Mesenchymal stem cell (in vitro differentiated cells and primary cell): ENCODE data around the gene FUCA2. TPM values are rescaled to one million over a fixed set of nuclear protein-coding genes. Genes with fewer than 3 reads are reported as not detected.
"Not testable (repeated sequence)": the region's sequence is repeated elsewhere in the genome, so short reads cannot be mapped to it uniquely, and the experiment has no call there.

Source experiments
- DNase-seq: peaks from one replicate; pipeline ENCODE4 v3.0.0-alpha.2; 2013
- H2AFZ ChIP-seq: one replicate; pipeline ENCODE4 v1.6.1; 2013; ENCODE audit warnings: low read depth, mild to moderate bottlenecking, control low read depth, inconsistent platforms, low read length, moderate library complexity
- H2AK5ac ChIP-seq: 2 replicates; pipeline ENCODE4 v1.6.1; 2013; ENCODE audit warnings: low read length, moderate library complexity, mild to moderate bottlenecking, inconsistent platforms; ENCODE audit not compliant: severe bottlenecking
- H2BK120ac ChIP-seq: one replicate; pipeline ENCODE4 v1.6.1; 2013; ENCODE audit warnings: low read depth, mild to moderate bottlenecking, inconsistent platforms, low read length, moderate library complexity
- H2BK12ac ChIP-seq, 2 experiments: one replicate each; pipeline ENCODE4 v1.6.1; 2013; ENCODE audit warnings: inconsistent platforms in 2 of 2, low read length in 2 of 2, mild to moderate bottlenecking in 2 of 2, moderate library complexity in 2 of 2, control low read depth in 1 of 2
- H2BK15ac ChIP-seq: one replicate; pipeline ENCODE4 v1.6.1; 2013; ENCODE audit warnings: mild to moderate bottlenecking, low read depth, inconsistent platforms; ENCODE audit not compliant: poor library complexity, severe bottlenecking
- H2BK5ac ChIP-seq: 2 replicates; pipeline ENCODE4 v1.6.1; 2013; ENCODE audit warnings: low read depth, mild to moderate bottlenecking, low read length, control low read depth, inconsistent platforms; ENCODE audit not compliant: poor library complexity, severe bottlenecking
- H3K14ac ChIP-seq, 2 experiments: one replicate each; pipeline ENCODE4 v1.6.1; 2013; ENCODE audit warnings: inconsistent platforms in 2 of 2, low read length in 2 of 2, control low read depth in 1 of 2, mild to moderate bottlenecking in 1 of 2, moderate library complexity in 1 of 2
- H3K18ac ChIP-seq, 2 experiments: one replicate each; pipeline ENCODE4 v1.6.1; 2013; ENCODE audit warnings: inconsistent platforms in 2 of 2, low read length in 2 of 2, control low read depth in 1 of 2, low read depth in 1 of 2, mild to moderate bottlenecking in 1 of 2
- H3K23ac ChIP-seq, 2 experiments: one replicate each; pipeline ENCODE4 v1.6.1; 2013; ENCODE audit warnings: inconsistent platforms in 2 of 2, low read length in 2 of 2, mild to moderate bottlenecking in 2 of 2, moderate library complexity in 2 of 2, control low read depth in 1 of 2
- H3K27ac ChIP-seq: 2 replicates; pipeline ENCODE4 v1.5.1; 2013; ENCODE audit warnings: mild to moderate bottlenecking, moderate library complexity, low read length, control low read depth, inconsistent platforms; ENCODE audit not compliant: poor library complexity, severe bottlenecking
- H3K27me3 ChIP-seq, 2 experiments: 2 replicates each; pipeline versions ENCODE4 v1.6.1 to v1.7.0; 2013; ENCODE audit warnings: low read length in 2 of 2, mild to moderate bottlenecking in 2 of 2, moderate library complexity in 2 of 2, control low read depth in 1 of 2, inconsistent platforms in 1 of 2; ENCODE audit not compliant: control insufficient read depth in 1 of 2, insufficient read depth in 1 of 2
- H3K36me3 ChIP-seq, 2 experiments: 2 replicates each; pipeline versions ENCODE4 v1.6.1 to v1.7.0; 2013; ENCODE audit warnings: low read length in 2 of 2, control low read depth in 1 of 2, inconsistent platforms in 1 of 2, low read depth in 1 of 2, mild to moderate bottlenecking in 1 of 2; ENCODE audit not compliant: insufficient read depth in 2 of 2, control insufficient read depth in 1 of 2
- H3K4ac ChIP-seq, 2 experiments: one replicate each; pipeline ENCODE4 v1.6.1; 2013; ENCODE audit warnings: inconsistent platforms in 2 of 2, low read length in 2 of 2, mild to moderate bottlenecking in 2 of 2, moderate library complexity in 2 of 2, control low read depth in 1 of 2, low read depth in 1 of 2
- H3K4me1 ChIP-seq: 2 replicates; pipeline ENCODE4 v1.6.1; 2013; ENCODE audit warnings: low read depth, low read length, control low read depth; ENCODE audit not compliant: control insufficient read depth, insufficient read depth
- H3K4me2 ChIP-seq: 2 replicates; pipeline ENCODE4 v1.6.1; 2013; ENCODE audit warnings: low read length, mild to moderate bottlenecking, inconsistent platforms; ENCODE audit not compliant: poor library complexity, severe bottlenecking
- H3K4me3 ChIP-seq, 2 experiments: 2 replicates each; pipeline versions ENCODE4 v1.5.1 to v1.7.0; 2013; ENCODE audit warnings: low read length in 2 of 2, mild to moderate bottlenecking in 2 of 2, control low read depth in 1 of 2, low read depth in 1 of 2; ENCODE audit not compliant: insufficient read depth in 1 of 2
- H3K79me1 ChIP-seq: replicated peaks from 2 replicates; pipeline ENCODE4 v1.6.1; 2013; ENCODE audit warnings: mild to moderate bottlenecking, control low read depth, low read length, inconsistent platforms; ENCODE audit not compliant: poor library complexity, severe bottlenecking
- H3K9ac ChIP-seq: 2 replicates; pipeline ENCODE4 v1.7.0; 2013; ENCODE audit warnings: mild to moderate bottlenecking, low read length, moderate library complexity
- H3K9me3 ChIP-seq: 2 replicates; pipeline ENCODE4 v1.7.0; 2013; ENCODE audit warnings: mild to moderate bottlenecking, low read length; ENCODE audit not compliant: control insufficient read depth
- H4K8ac ChIP-seq: one replicate; pipeline ENCODE4 v1.6.1; 2013; ENCODE audit warnings: inconsistent platforms, mild to moderate bottlenecking, low read length, moderate library complexity
- H4K91ac ChIP-seq: one replicate; pipeline ENCODE4 v1.6.1; 2013; ENCODE audit warnings: mild to moderate bottlenecking, low read length, inconsistent platforms
- WGBS: methylation state at CpG from one replicate; pipeline ENCODE4 v1.1.7; 2013; ENCODE audit warnings: mixed read lengths; 5-methylcytosine and 5-hydroxymethylcytosine counted together
- small RNA-seq: library from polyadenylated mRNA; stranded (forward); fragments of <200 nt; extraction: miRNeasy Mini kit (QIAGEN cat#:217004); gene quantifications from one replicate; pipeline ENCODE3, GENCODE V24; 2013; ENCODE audit warnings: low read depth

Gene FUCA2

DNA sequence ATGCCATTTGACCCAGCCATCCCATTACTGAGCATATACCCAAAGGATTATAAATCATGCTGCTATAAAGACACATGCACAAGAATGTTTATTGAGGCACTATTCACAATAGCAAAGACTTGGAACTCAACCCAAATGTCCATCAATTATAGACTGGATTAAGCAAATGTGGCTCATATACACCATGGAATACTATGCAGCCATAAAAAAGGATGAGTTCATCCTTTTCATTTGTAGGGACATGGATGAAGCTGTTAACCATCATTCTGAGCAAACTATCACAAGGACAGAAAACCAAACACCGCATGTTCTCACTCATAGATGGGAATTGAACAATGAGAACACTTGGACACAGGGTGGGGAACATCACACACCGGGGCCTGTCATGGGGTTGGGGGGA lies 63.7 kb downstream of the FUCA2 start:
- not testable (repeated sequence) for H3K9me3 ChIP-seq, H3K9ac ChIP-seq, H3K4me2 ChIP-seq, H3K4me1 ChIP-seq, H3K4ac ChIP-seq, H3K18ac ChIP-seq, H2AK5ac ChIP-seq, H3K14ac ChIP-seq, H2BK12ac ChIP-seq, H3K27me3 ChIP-seq, DNase-seq, H2AFZ ChIP-seq, H2BK120ac ChIP-seq, H3K4me3 ChIP-seq, H2BK5ac ChIP-seq, H3K23ac ChIP-seq, H3K27ac ChIP-seq, H3K36me3 ChIP-seq, H2BK15ac ChIP-seq, H4K8ac ChIP-seq, H4K91ac ChIP-seq
- H3K79me1 ChIP-seq = peaks cover 25% of the 10 kb centered on the region
- no CpG with 5 or more reads among the region's 2 CpGs for WGBS

Small RNA genes within 50 kb of the gene (small RNA-seq; reads per million reads assigned to genes)
- gene RNA5SP221 = not detected
